ENCODE data around the gene DEFB119.

GRCh38 chr20:31414381-31414780, 24.0 kb upstream of the DEFB119 start:
- TF ChIP-seq, protein P1, sequence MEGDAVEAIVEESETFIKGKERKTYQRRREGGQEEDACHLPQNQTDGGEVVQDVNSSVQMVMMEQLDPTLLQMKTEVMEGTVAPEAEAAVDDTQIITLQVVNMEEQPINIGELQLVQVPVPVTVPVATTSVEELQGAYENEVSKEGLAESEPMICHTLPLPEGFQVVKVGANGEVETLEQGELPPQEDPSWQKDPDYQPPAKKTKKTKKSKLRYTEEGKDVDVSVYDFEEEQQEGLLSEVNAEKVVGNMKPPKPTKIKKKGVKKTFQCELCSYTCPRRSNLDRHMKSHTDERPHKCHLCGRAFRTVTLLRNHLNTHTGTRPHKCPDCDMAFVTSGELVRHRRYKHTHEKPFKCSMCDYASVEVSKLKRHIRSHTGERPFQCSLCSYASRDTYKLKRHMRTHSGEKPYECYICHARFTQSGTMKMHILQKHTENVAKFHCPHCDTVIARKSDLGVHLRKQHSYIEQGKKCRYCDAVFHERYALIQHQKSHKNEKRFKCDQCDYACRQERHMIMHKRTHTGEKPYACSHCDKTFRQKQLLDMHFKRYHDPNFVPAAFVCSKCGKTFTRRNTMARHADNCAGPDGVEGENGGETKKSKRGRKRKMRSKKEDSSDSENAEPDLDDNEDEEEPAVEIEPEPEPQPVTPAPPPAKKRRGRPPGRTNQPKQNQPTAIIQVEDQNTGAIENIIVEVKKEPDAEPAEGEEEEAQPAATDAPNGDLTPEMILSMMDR (IDR thresholded peaks at IDR 0.05; ENCODE audit: poor library complexity), result no peak
- TF ChIP-seq EZH2 (IDR thresholded peaks at IDR 0.05; ENCODE audit: borderline replicate concordance), result no peak
- TF ChIP-seq EZH2phosphoT487 (IDR thresholded peaks at IDR 0.05; ENCODE audit: low read depth, severe bottlenecking, unreplicated experiment), result no peak
